Caco-2 (cell line): Measurements from ENCODE around the gene GRID1. TPM values are rescaled to one million over a fixed set of nuclear protein-coding genes. Genes with fewer than 3 reads are reported as not detected.

Experiments
- BruUV-seq: library from RNA; stranded (reverse); fragments of 400-500 nt; replicated peaks from 2 replicates; lab custom pipeline; 2021; lab: Mats Ljungman, UMichigan
- CTCF ChIA-PET: fragments of 300-600 bp; sonication (Branson Sonifier 250); formaldehyde crosslinking; loops from one replicate; lab custom pipeline; 2022; ENCODE audit warnings: antibody characterized with exemption; lab: Charles Lee
- POLR2A ChIA-PET: fragments of 300-600 bp; sonication (Branson Sonifier 250); formaldehyde crosslinking; loops from one replicate; lab custom pipeline; 2022; ENCODE audit warnings: antibody characterized with exemption; lab: Charles Lee
- DNase-seq, 2 experiments: peaks; one replicate each; pipeline versions ENCODE4 v3.0.0 to v3.0.0-alpha.2; 2020 to 2022
- H3K27me3 ChIP-seq: replicated peaks from 2 replicates; pipeline ENCODE4 v1.6.0; 2011; ENCODE audit warnings: low read length; ENCODE audit not compliant: control insufficient read depth, insufficient read depth
- H3K36me3 ChIP-seq: 2 replicates; pipeline ENCODE4 v1.5.1; 2011; ENCODE audit warnings: low read length; ENCODE audit not compliant: control insufficient read depth, insufficient read depth
- H3K4me1 ChIP-seq: fragments of 250-450 bp; sonication (Bioruptor Pico); 2 replicates; pipeline ENCODE4 v1.5.1; 2020; ENCODE audit warnings: mild to moderate bottlenecking
- H3K4me3 ChIP-seq: 2 replicates; pipeline ENCODE4 v1.5.1; 2011; ENCODE audit warnings: low read depth, mild to moderate bottlenecking, control low read depth, low read length
- H3K9me3 ChIP-seq: fragments of 250-450 bp; sonication (Bioruptor Pico); 2 replicates; pipeline ENCODE4 v1.5.1; 2020; ENCODE audit warnings: mild to moderate bottlenecking, moderate library complexity
- H3K27ac Mint-ChIP-seq: one replicate; pipeline ENCODE4 v1.8.0; 2022; ENCODE audit warnings: mixed read lengths; ENCODE audit not compliant: unreplicated experiment
- H3K27me3 Mint-ChIP-seq: one replicate; pipeline ENCODE4 v1.8.0; 2022; ENCODE audit warnings: mixed read lengths; ENCODE audit not compliant: insufficient read depth, unreplicated experiment
- H3K36me3 Mint-ChIP-seq: one replicate; pipeline ENCODE4 v1.8.0; 2022; ENCODE audit warnings: mild to moderate bottlenecking, mixed read lengths; ENCODE audit not compliant: insufficient read depth, unreplicated experiment
- H3K4me1 Mint-ChIP-seq: one replicate; pipeline ENCODE4 v1.8.0; 2022; ENCODE audit warnings: low read depth, mixed read lengths; ENCODE audit not compliant: unreplicated experiment
- H3K4me3 Mint-ChIP-seq: one replicate; pipeline ENCODE4 v1.8.0; 2022; ENCODE audit warnings: mild to moderate bottlenecking, moderate library complexity, mixed read lengths; ENCODE audit not compliant: unreplicated experiment
- H3K9me3 Mint-ChIP-seq: one replicate; pipeline ENCODE4 v1.8.0; 2022; ENCODE audit warnings: mixed read lengths; ENCODE audit not compliant: unreplicated experiment
- intact Hi-C: fragments of 100-400 bp; cut with micrococcal nuclease; formaldehyde crosslinking; loops from one replicate; pipeline ENCODE4 v1.10.0; 2022; ENCODE audit not compliant: unreplicated experiment
- total RNA-seq: library from RNA; stranded (reverse); gene quantifications from 2 replicates; pipeline ENCODE4 v1.2.3, GENCODE V29; 2022
- TF ChIP-seq, protein P1 (sequence below), 2 experiments: fragments of 200-600 bp in 1 of 2; IDR thresholded peaks; 1 replicate in 1 of 2; 2 replicates in 1 of 2; pipeline versions ENCODE4 v1.5.1 to v1.8.0; 2011 to 2022; ENCODE audit warnings: antibody characterized with exemption in 1 of 2, control low read depth in 1 of 2, inconsistent platforms in 1 of 2, low read depth in 1 of 2, low read length in 1 of 2, mild to moderate bottlenecking in 1 of 2, moderate library complexity in 1 of 2; ENCODE audit not compliant: insufficient read depth in 1 of 2, severe bottlenecking in 1 of 2, unreplicated experiment in 1 of 2

Gene GRID1
- total RNA-seq, 1 experiment from 2014 or later, result 8.0 TPM

DNA sequence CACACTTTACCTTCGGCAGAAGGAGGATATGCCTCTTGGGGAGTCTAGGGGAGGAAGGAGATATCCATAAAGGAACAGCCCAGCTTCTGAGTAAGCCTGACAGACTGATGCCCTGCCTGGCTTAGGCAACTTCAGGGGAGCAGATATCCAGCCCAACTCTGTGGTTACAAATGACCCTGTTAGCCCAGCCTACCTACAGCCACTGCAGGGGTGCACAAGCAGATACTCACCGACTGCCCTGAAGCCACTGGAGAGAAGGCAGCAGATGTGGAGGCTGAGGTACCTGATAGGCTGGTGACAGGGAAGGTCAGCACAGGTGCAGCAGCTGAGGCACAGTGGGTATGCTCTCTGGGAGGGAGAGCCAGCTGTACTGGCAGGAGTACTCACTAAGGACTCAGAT is 770.2 kb downstream of the GRID1 start:
- intact Hi-C loops, result no loop called here
- Histone ChIP-seq H3K9me3 (no peaks in the 10 kb centered on the region), H3K27me3 (no peaks in the 10 kb centered on the region), H3K4me3 (no peak overlapping the region), H3K36me3 (no peaks in the 10 kb centered on the region), H3K4me1 (no peaks in the 10 kb centered on the region)
- Mint-ChIP-seq H3K4me3 (no peak overlapping the region), H3K36me3 (no peaks in the 10 kb centered on the region), H3K27ac (no peak overlapping the region), H3K9me3 (no peaks in the 10 kb centered on the region), H3K4me1 (peaks cover 10% of the 10 kb centered on the region), H3K27me3 (no peaks in the 10 kb centered on the region)
- ChIA-PET CTCF (no interaction called here), POLR2A (no interaction called here)
- BruUV-seq, result no TSS peak
- TF ChIP-seq, protein P1, sequence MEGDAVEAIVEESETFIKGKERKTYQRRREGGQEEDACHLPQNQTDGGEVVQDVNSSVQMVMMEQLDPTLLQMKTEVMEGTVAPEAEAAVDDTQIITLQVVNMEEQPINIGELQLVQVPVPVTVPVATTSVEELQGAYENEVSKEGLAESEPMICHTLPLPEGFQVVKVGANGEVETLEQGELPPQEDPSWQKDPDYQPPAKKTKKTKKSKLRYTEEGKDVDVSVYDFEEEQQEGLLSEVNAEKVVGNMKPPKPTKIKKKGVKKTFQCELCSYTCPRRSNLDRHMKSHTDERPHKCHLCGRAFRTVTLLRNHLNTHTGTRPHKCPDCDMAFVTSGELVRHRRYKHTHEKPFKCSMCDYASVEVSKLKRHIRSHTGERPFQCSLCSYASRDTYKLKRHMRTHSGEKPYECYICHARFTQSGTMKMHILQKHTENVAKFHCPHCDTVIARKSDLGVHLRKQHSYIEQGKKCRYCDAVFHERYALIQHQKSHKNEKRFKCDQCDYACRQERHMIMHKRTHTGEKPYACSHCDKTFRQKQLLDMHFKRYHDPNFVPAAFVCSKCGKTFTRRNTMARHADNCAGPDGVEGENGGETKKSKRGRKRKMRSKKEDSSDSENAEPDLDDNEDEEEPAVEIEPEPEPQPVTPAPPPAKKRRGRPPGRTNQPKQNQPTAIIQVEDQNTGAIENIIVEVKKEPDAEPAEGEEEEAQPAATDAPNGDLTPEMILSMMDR (IDR thresholded peaks at IDR 0.05; ENCODE audit: insufficient read depth in 1 of 2, low read depth in 1 of 2, low read length in 1 of 2, severe bottlenecking in 1 of 2, unreplicated experiment in 1 of 2), result no peak
- no peak for DNase-seq

DNA sequence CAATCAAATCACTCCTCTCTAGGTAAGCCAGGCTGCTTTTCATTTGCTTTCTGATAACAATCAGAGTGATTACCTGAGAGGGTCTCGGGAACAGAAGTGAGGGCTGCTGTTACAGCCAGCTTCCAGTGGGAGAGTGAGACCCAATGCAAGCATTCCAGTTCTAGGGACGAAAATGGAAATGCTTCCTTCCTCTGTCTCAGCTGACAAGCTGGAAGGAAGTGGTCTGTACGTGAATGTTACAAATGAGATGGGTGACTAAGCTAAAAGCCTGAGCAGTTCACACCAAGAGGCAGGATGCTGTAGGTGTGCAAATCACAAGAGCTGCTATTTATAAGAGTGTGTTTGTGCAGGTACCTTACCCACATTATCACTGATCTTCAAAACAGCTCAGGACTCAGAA is 772.4 kb downstream of the GRID1 start:
- Mint-ChIP-seq H3K27me3 (no peaks in the 10 kb centered on the region), H3K27ac (no peak overlapping the region), H3K36me3 (no peaks in the 10 kb centered on the region), H3K4me3 (no peak overlapping the region), H3K9me3 (no peaks in the 10 kb centered on the region), H3K4me1 (no peaks in the 10 kb centered on the region)
- H3K36me3 ChIP-seq, result no peaks in the 10 kb centered on the region
- no peaks in the 10 kb centered on the region; the same call in 1 of the 2 replicates for H3K9me3 ChIP-seq
- DNase-seq, result no peak
- BruUV-seq, result no TSS peak
- H3K4me3 ChIP-seq, result no peak overlapping the region
- H3K27me3 ChIP-seq, result no peaks in the 10 kb centered on the region
- CTCF ChIA-PET, result no interaction called here
- TF ChIP-seq, protein P1 (IDR thresholded peaks at IDR 0.05; ENCODE audit: insufficient read depth in 1 of 2, low read depth in 1 of 2, low read length in 1 of 2, severe bottlenecking in 1 of 2, unreplicated experiment in 1 of 2), result no peak
- intact Hi-C loops, result no loop called here
- POLR2A ChIA-PET, result no interaction called here
- H3K4me1 ChIP-seq, result no peaks in the 10 kb centered on the region

DNA sequence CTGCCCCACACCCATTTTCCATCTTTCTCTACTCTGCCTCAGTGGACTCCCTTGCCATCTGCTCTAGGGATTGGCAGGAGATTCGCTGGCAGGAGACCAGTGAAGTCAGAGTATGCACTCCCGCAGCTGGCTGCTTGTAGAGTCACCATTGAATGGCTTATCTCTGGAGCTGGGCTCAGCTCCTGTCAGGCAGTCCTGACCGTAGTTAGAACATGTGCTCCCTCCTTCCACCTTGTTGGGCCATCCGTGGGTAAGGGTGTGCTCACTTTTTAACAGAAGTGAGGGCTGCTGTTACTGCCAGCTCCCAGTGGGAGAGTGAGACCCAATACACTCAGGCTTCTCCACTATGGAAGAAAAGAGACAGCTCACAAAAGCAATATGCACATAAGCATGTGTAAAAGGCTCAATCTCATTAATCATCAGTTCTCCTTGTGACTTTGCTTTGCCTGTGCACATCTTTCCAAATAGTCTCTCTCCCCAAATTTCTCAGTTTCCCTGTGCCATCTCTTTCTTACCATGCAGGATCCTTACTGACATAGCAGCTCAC is 773.3 kb downstream of the GRID1 start:
- no TSS peak for BruUV-seq
- Histone ChIP-seq H3K4me3 (no peak overlapping the region), H3K36me3 (no peaks in the 10 kb centered on the region), H3K9me3 (peaks cover 3% of the 10 kb centered on the region), H3K4me1 (no peaks in the 10 kb centered on the region), H3K27me3 (no peaks in the 10 kb centered on the region)
- Mint-ChIP-seq H3K9me3 (no peaks in the 10 kb centered on the region), H3K4me3 (no peak overlapping the region), H3K4me1 (no peaks in the 10 kb centered on the region), H3K36me3 (no peaks in the 10 kb centered on the region), H3K27ac (no peak overlapping the region), H3K27me3 (no peaks in the 10 kb centered on the region)
- no peak for DNase-seq
- TF ChIP-seq, protein P1 (IDR thresholded peaks at IDR 0.05; ENCODE audit: insufficient read depth in 1 of 2, low read depth in 1 of 2, low read length in 1 of 2, severe bottlenecking in 1 of 2, unreplicated experiment in 1 of 2), result no peak
- intact Hi-C loops, result no loop called here
- POLR2A ChIA-PET, result no interaction called here
- CTCF ChIA-PET, result no interaction called here
